Activated CD8-positive, alpha-beta memory T cell treated with anti-CD3 and anti-CD28 coated beads, Interleukin-2, amount 50 U/mL, for 24 hours (primary cell): Measurements from ENCODE around the gene POLR3GL.
"Not testable (repeated sequence)": the region's sequence is repeated elsewhere in the genome, so short reads cannot be mapped to it uniquely, and the experiment has no call there.

ENCODE experiments used
- DNase-seq: peaks from one replicate; pipeline ENCODE4 v3.0.0-alpha.2; 2020; ENCODE audit errors: extremely low read depth

Gene POLR3GL

GRCh38 chr1:145964328-145965118, at the start of gene POLR3GL, which contains the start of gene ANKRD34A:
Gene POLR3GL (plus strand): TSS chr1:145964690. CDS start chr1:145974866, 10,176 bp downstream.
Gene ANKRD34A (minus strand): TSS chr1:145964575. CDS start chr1:145961759, 2,816 bp downstream.
- DNase-seq: peak; percentile 84

- DNase-seq: no peak
These were observed 47.7 kb upstream of the POLR3GL start for GRCh38 chr1:145916745-145917144.

GRCh38 chr1:145917595-145917994, 46.9 kb upstream of the POLR3GL start:
- no peak for DNase-seq

DNA sequence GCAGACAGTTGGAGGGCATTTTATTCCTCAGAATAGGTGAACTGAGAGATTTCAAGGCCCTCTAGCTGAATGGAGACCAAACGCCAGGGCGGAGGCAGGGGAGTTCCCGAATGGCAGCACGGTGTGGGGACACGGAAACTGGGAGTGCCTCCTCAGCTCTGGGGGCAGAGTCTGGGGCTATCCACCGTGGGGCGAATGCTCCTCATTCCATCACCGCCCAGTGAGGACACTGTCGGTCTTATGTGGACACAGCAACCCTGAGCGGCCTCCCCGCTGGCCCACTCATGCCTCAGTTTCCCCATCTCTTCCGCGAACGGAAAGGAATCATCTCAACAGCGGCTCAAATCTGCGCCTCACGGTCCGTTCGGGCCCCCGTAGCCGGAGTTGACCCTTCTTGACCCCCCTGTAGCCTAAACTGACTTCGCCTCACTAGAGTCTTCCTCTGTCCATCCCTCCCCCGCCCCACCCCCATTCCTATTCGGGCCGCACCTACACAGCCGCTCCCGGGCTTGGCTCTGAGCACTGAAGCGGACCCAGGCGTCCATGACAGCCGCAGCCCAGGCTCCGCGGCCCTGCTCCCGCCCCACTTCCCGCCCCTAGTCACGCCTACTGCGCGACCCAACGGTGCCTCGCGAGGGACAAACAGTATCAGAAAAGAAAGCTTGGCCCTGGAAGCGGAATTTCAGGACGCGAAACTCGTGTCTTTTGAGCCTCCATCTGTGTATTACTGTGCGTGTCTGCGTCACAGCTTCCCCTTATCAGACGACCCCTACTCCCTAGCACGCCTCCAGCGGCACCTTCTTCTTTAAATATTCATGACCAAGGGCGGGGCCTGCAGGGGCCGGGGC, 46.1 kb upstream of the POLR3GL start, which contains the start of gene PEX11B:
Gene PEX11B, minus strand, starts transcription at position 574 of the 848 bp plus-strand sequence. Its CDS starts 29 bp downstream, at position 545.
- peak; percentile 89 for DNase-seq

GRCh38 chr1:145918992-145919939, 45.2 kb upstream of the POLR3GL start:
- no peak for DNase-seq

- not testable (repeated sequence) for DNase-seq
These were observed 44.2 kb upstream of the POLR3GL start for GRCh38 chr1:145920297-145920696.

- DNase-seq: no peak
These were observed 42.2 kb upstream of the POLR3GL start for GRCh38 chr1:145922266-145922665.

DNA sequence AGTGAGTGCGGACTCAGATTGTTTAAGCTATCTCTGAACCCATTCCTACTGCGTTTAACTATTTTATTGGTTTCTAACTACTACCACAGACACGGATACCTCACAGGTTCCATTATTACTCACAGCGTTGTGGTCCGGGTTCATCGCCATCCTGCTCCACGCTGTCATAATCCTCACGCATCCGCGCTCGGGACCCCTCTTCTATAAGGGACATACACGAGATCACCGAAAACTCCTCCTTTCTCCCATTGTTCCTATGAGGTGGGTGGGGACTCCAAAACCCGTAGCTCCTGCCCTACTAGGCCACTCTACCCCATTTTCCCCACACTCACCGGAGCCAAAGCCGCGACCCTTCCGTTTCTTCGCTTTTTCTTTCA, 37.8 kb upstream of the POLR3GL start:
- no peak for DNase-seq

GRCh38 chr1:145927063-145927886, 37.2 kb upstream of the POLR3GL start, which contains the start of gene RBM8A:
Gene RBM8A (minus strand): TSS chr1:145927484. CDS start chr1:145927426, 58 bp downstream.
- peak; percentile 91 for DNase-seq

GRCh38 chr1:145927916-145928643, 36.4 kb upstream of the POLR3GL start:
- no peak for DNase-seq

DNA sequence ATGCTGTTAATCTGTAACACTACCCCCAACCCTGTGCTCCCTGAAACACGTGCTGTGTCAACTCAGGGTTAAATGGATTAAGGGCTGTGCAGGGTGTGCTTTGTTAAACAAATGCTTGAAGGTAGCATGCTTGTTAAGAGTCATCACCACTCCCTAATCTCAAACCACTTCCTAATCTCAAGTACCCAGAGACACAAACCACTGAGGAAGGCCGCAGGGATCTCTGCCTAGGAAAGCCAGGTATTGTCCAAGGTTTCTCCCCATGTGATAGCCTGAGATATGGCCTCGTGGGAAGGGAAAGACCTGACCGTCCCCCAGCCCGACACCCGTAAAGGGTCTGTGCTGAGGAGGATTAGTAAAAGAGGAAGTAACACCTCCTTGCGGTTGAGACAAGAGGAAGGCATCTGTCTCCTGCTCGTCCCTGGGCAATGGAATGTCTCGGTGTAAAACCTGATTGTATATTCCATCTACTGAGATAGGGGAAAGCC, 31.9 kb upstream of the POLR3GL start:
- not testable (repeated sequence) for DNase-seq

DNA sequence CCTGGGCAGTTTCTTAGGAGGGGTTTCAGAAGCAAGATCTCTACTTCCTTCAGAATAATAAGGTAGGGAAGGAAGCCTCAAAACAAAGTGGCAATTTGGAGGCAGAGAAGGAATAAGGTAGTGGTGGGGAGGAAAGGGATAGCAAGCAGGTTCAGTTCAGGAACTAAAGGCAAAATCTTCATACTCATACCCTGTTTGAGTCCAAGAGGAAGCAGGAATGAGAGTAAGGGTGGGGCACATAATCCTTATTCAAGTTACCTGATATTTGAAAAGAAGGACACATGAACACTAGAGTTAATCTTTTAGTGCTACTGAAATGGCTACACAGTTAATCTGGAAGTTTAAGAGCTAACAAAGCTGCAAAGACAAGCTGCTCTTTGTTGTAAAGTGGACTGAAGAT, 28.8 kb upstream of the POLR3GL start:
- DNase-seq: no peak

DNA sequence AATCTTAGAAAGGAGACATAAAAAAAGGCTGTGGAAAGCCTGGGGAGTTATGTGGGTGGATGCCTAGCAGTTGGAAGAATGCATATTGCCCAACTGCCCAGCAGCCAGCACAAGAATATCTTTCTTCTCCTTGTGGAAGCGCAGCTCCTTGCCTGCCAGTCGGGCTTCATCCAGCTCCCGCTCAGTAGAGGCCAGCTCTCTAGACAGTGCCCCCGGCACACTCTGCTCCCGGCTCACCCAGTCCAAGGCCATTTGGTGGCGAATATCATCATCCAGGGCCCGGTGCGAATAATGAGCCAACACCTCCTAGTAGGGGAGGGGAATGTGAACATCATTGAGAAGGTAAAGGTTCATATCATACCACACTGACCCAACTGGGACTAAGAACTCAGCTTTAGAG, 28.2 kb upstream of the POLR3GL start:
- DNase-seq: no peak

DNA sequence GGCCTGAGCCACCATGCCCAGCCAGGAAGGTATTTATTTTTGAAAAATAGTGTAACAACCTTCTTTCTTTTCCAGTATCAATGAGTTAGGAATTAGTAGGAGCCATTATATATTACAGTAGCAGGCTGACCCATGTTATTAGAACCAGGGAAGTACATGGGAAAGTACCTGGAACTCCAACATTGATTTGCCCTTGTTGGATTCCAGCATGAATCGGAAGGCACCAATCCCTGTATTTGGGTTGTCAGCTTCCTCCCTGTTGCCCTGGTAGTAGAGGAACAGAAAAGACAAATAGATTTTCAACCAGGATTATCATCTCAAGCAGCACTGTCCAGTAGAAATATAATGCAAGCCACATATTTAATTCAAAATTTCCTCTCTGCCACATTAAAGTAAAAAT, 27.1 kb upstream of the POLR3GL start:
- DNase-seq: no peak

DNA sequence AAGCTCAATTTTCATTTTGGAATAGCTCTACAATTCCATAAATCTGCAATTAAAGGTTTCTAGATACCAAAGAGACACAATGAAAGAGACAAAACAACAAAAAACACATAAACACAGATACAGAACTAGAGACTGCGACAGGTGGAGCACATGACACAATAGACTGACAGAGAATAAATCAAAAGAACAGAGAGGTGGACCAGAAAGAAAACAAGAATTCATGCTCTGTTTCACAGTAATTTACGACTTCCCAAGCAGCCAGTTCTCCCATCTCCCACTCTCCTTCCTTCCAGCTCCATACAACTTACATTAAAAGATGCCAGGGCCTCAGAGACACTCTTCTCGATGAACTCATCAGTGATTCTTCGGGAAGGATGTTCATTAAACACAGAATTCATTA, 22.1 kb upstream of the POLR3GL start:
- DNase-seq: no peak

GRCh38 chr1:145942871-145943270, 21.6 kb upstream of the POLR3GL start:
- DNase-seq: no peak

GRCh38 chr1:145944532-145944931, 20.0 kb upstream of the POLR3GL start:
- no peak for DNase-seq

DNA sequence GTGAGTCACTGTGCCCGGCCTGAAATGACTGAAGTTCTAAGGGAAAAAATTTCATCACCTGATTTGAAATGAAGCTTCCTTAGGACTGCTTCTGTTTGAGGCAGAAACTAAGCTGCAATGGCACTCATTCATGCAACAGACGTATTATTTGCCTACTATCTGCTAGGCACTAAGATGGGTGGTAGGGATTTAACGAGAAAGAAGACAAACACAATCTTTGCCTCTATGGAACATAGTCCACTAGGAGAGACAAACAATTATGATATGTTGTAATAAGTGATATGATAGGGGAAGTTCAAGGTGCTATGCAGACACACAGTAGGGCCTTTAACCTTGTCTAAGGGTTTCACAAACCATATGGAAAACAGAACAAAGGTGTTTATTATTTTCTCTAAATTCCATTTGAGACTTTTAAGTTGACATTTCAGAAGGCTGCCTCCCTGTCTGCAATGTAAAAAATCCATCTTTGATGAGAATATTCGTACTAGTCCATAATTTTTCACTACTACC, 18.0 kb upstream of the POLR3GL start:
- DNase-seq: no peak

GRCh38 chr1:145947551-145947950, 16.9 kb upstream of the POLR3GL start:
- DNase-seq: no peak
